GM21515 (cell line): Measurements from ENCODE around the gene HIBCH.
A peak's percentile ranks its signal among the peaks of the same experiment; 100 is the strongest.
"Not testable (repeated sequence)": the region's sequence is repeated elsewhere in the genome, so short reads cannot be mapped to it uniquely, and the experiment has no call there.

ENCODE experiments used
- ATAC-seq: cut with Tn5 transposase; IDR thresholded peaks from one replicate; pipeline ENCODE4 v1.9.1; 2021; ENCODE audit not compliant: unreplicated experiment

Gene HIBCH

GRCh38 chr2:190343536-190344275 is 24.1 kb upstream of the HIBCH start, which contains the start of gene INPP1:
Gene INPP1, plus strand, starts transcription at chr2:190343589. Its CDS starts 16,514 bp downstream, at chr2:190360103.
- peak; percentile 65 for ATAC-seq

GRCh38 chr2:190343089-190343535 is 23.5 kb upstream of the HIBCH start:
- ATAC-seq = no peak

GRCh38 chr2:190342611-190343010 is 23.0 kb upstream of the HIBCH start:
- ATAC-seq = no peak

- no peak for ATAC-seq
These were observed 20.7 kb upstream of the HIBCH start for GRCh38 chr2:190340369-190340768.

- no peak for ATAC-seq
These were observed 19.8 kb upstream of the HIBCH start for GRCh38 chr2:190339394-190339793.

GRCh38 chr2:190338453-190338852 is 18.8 kb upstream of the HIBCH start:
- no peak for ATAC-seq

GRCh38 chr2:190336420-190336819 is 16.8 kb upstream of the HIBCH start:
- no peak for ATAC-seq

- not testable (repeated sequence) for ATAC-seq
These were observed 16.0 kb upstream of the HIBCH start for GRCh38 chr2:190335584-190335983.

GRCh38 chr2:190335225-190335559 is 15.6 kb upstream of the HIBCH start:
- no peak for ATAC-seq

- ATAC-seq = no peak
These were observed 15.0 kb upstream of the HIBCH start for GRCh38 chr2:190334479-190335224.

GRCh38 chr2:190333928-190334327 is 14.3 kb upstream of the HIBCH start:
- no peak for ATAC-seq

- no peak for ATAC-seq
These were observed 13.8 kb upstream of the HIBCH start for GRCh38 chr2:190333395-190333794.

GRCh38 chr2:190328573-190329147 is 9.0 kb upstream of the HIBCH start:
- no peak for ATAC-seq

- no peak for ATAC-seq
These were observed 8.4 kb upstream of the HIBCH start for GRCh38 chr2:190327867-190328572.

- no peak for ATAC-seq
These were observed 6.0 kb upstream of the HIBCH start for GRCh38 chr2:190325588-190325987.

GRCh38 chr2:190323406-190323805 is 3.8 kb upstream of the HIBCH start:
- no peak for ATAC-seq

GRCh38 chr2:190320696-190321095 is 1.1 kb upstream of the HIBCH start:
- ATAC-seq = no peak

GRCh38 chr2:190318931-190319554 is 583 bp downstream of the HIBCH start:
- ATAC-seq = peak; percentile 40

GRCh38 chr2:190318514-190318913 is 1.1 kb downstream of the HIBCH start:
- no peak for ATAC-seq

- ATAC-seq = no peak
These were observed 4.4 kb downstream of the HIBCH start for GRCh38 chr2:190315273-190315672.

- ATAC-seq = no peak
These were observed 5.7 kb downstream of the HIBCH start for GRCh38 chr2:190313880-190314279.
